ENCODE results near the gene NPRL2.
"Not testable (repeated sequence)": the region's sequence is repeated elsewhere in the genome, so short reads cannot be mapped to it uniquely, and the experiment has no call there.

The NPRL2 gene

DNA sequence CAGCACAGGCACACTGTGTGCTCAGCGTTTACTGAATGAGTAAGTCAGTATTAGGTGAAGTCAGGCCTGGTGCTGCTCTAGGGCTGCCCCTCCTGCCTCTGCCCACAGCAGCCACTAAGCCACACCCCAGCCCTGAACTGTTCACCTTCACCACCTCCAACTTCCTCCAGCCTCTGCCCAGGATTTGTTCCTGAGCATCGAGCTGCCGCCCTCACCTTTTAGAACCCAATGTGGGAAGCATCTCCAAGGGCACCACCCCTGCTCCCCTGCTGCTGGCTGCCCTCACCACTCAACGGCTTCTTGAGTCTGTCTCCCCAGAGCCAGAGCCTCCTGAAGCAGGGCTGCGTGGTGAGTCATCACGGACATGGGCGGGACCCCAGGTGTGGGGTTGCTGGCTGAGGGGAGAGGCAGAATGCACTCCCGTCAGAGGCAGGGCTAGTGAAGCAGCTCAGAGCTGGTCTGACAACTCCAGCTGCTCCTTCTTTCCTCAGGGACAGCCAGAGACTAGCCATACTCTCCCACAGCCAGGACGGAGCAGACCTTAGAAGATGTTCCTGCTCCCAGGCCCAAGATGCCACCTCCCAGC is 33.8 kb downstream of the NPRL2 start:
- DNase-seq: no peak

GRCh38 chr3:50314816-50315215 is 35.8 kb downstream of the NPRL2 start:
- DNase-seq: no peak

DNA sequence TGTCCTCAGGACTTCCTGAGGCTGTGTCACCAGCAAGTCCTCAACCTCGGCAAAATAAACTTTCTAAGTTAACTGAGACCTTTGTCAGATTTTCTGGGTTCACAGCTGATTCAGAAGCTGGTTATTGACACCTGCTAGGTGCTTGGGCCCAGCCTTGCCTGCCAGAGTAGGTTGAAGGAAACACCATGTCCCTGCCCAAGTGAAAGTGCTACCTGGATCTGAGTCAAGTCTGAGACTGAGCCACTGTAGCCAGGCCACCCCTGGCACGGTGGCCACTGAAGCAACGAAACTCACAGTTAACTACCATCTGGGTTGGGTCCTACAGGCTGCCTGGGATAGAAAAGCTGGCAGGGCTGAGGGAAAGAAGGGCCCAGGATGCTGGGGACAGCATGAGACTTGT is 36.2 kb downstream of the NPRL2 start:
- DNase-seq: no peak

- not testable (repeated sequence) for DNase-seq
These were observed 38.5 kb downstream of the NPRL2 start for GRCh38 chr3:50312041-50312440.

- DNase-seq: no peak
These were observed 46.0 kb downstream of the NPRL2 start for GRCh38 chr3:50304601-50305000.

GRCh38 chr3:50303013-50303815 is 47.4 kb downstream of the NPRL2 start, which contains the start of gene HYAL1:
HYAL1 (minus strand) TSS chr3:50303574; CDS start chr3:50302956, 618 bp downstream.
- no peak for DNase-seq

GRCh38 chr3:50302095-50303012 is 48.2 kb downstream of the NPRL2 start:
- no peak for DNase-seq

GRCh38 chr3:50300681-50301254 is 49.8 kb downstream of the NPRL2 start:
- DNase-seq: no peak

DNA sequence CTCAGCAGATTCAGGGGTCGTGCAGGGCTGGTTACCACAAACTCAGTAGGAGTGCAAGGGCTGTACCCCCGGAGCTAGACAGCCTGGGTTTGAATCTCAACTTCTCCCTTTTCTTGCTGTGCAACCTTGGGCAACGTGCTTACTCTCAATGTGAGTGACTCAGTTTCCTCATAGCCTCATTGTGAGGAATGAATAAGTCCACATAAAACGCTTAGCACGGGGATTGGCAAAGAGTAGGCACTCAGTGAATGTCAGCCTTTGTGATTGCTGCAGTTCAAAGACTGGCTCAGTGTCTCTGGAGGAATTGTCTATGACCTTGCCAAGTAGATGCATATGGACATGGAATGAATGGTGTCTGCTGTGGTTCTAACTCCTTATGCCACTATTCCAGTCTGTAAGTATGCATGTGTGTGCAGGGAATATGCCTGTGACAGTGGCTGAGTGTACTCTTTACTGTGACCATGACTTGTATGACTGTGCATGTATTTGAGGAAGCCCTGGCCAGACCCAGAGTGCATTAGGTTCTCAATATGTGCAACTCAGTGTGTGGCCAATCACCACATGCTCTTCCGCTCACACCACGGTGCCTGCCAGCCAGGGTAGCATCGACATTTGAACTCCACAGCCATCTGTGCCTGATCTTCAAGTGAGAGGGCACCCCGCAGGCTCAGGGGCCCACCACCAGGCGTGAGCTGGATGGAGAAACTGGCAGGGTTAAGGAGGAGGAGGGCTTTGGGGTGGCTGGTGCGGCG is 50.5 kb downstream of the NPRL2 start:
- peak in 32 of 58 donors; percentile 30 to 84 (median 68) for DNase-seq

GRCh38 chr3:50299638-50299928 is 51.0 kb downstream of the NPRL2 start:
- no peak for DNase-seq

DNA sequence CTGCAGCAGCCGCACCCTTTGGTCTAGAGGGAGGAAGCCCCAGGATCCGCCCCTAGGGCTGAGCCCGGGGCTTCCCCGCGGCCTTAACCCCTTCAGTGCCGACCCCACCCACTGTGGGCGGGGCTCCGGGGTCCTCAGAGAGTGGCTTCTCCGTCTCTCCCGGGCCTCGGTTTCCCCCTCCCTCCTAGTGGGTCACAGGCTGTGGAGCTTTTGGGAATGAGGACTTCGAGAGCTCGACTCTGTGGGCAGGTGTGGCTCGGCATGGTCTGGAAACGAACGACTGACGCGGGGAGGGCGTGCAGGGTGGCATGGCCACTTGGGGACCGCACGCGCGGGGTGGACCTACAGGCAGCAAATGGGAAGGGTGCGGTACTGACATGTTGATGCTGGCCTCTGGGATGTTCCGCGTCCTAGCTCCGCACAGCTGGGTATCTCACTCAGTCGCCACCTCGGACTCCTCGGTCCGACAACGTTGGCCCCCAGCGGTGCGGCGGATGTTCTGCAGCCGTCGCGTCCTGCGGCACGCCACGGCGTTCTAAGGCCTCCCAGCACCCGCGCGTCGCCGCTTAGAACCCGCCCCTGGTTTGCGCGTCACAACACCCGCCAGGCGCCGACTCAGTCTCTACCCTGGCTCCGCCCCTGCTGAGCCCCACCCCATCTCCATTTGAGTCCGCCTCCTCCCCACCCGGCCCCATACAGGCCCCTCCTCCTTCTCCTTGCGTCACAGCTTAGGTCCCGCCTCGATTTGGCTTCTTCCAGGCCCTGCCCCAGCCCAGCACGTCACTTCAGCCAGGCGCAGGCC is 51.5 kb downstream of the NPRL2 start, which contains the start of the genes HYAL3 and NAA80:
Gene HYAL3, minus strand, starts transcription at position 570 of the 802 bp plus-strand sequence. CDS start 3,803 bp downstream, outside the sequence.
Gene NAA80, minus strand, starts transcription at position 570 of the 802 bp plus-strand sequence. CDS start 1,942 bp downstream, outside the sequence.
- DNase-seq: peak; percentile 84 to 100 (median 99)

- no peak for DNase-seq
These were observed 52.5 kb downstream of the NPRL2 start for GRCh38 chr3:50297896-50298725.

DNA sequence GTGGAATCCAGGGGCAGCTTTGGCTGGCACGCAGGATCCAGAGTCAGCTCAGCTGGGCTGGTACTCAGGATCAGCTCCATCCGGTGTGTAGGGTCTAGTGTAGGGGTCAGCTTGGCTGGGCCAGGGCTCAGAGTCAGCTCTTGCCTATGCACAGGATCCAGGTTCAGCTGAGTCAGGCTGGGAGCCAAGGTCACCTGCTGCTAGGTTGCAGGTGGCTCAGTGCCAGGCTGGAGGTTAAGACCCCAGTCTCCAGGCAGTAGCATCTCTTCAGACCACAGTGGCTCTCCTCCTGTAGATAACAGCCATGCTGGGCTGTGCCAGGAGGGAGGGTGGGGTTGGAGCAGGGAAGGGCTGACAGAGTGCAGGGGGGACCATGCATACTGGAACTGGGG is 53.2 kb downstream of the NPRL2 start:
- no peak for DNase-seq

All from anterior cingulate cortex (tissue), 58 donors.